ENCODE data around the gene CERT1. TPM values are rescaled to one million over a fixed set of nuclear protein-coding genes. Genes with fewer than 3 reads are reported as not detected.

The CERT1 gene
- total RNA-seq, 1 donor = 50.3 TPM

- Histone ChIP-seq H3K4me3 (ENCODE audit: insufficient read depth, low read length) (no peak overlapping the region), H3K9me3 (ENCODE audit: low read depth, low read length) (peaks cover 8% of the 10 kb centered on the region), H3K4me2 (ENCODE audit: insufficient read depth, low read length) (no peak overlapping the region), H3K36me3 (ENCODE audit: insufficient read depth, low read length) (no peaks in the 10 kb centered on the region), H3K27ac (ENCODE audit: low read depth, low read length) (no peak overlapping the region), H4K20me1 (ENCODE audit: insufficient read depth, low read length) (peaks cover 38% of the 10 kb centered on the region), H3K79me2 (ENCODE audit: insufficient read depth, low read length) (peaks cover 94% of the 10 kb centered on the region), H3K27me3 (ENCODE audit: insufficient read depth, low read length) (no peaks in the 10 kb centered on the region), H3K4me1 (ENCODE audit: insufficient read depth, low read length) (no peaks in the 10 kb centered on the region), H2AFZ (ENCODE audit: low read length) (no peak overlapping the region)
- no peak for TF ChIP-seq CTCF (IDR thresholded peaks at IDR 0.05; ENCODE audit: extremely low read depth, low read depth, low read length)
- DNase-seq (ENCODE audit: insufficient read length, low spot score, missing footprints) = no peak
Observed at GRCh38 chr5:75468593-75468992, 42.8 kb downstream of the CERT1 start.

GRCh38 chr5:75466006-75466716, 45.3 kb downstream of the CERT1 start:
- H3K79me2 ChIP-seq (ENCODE audit: insufficient read depth, low read length) = peaks cover 88% of the 10 kb centered on the region
- no peak overlapping the region for H3K27ac ChIP-seq (ENCODE audit: low read depth, low read length)
- TF ChIP-seq CTCF (IDR thresholded peaks at IDR 0.05; ENCODE audit: extremely low read depth, low read depth, low read length) = no peak

GRCh38 chr5:75465480-75465879, 45.9 kb downstream of the CERT1 start:
- Histone ChIP-seq H3K27me3 (ENCODE audit: insufficient read depth, low read length) (no peaks in the 10 kb centered on the region), H2AFZ (ENCODE audit: low read length) (no peak overlapping the region), H3K4me3 (ENCODE audit: insufficient read depth, low read length) (no peak overlapping the region), H3K9me3 (ENCODE audit: low read depth, low read length) (peaks cover 8% of the 10 kb centered on the region), H4K20me1 (ENCODE audit: insufficient read depth, low read length) (peaks cover 19% of the 10 kb centered on the region), H3K79me2 (ENCODE audit: insufficient read depth, low read length) (peaks cover 88% of the 10 kb centered on the region), H3K36me3 (ENCODE audit: insufficient read depth, low read length) (no peaks in the 10 kb centered on the region), H3K4me1 (ENCODE audit: insufficient read depth, low read length) (peaks cover 4% of the 10 kb centered on the region), H3K27ac (ENCODE audit: low read depth, low read length) (no peak overlapping the region), H3K4me2 (ENCODE audit: insufficient read depth, low read length) (no peak overlapping the region)
- no peak for TF ChIP-seq CTCF (IDR thresholded peaks at IDR 0.05; ENCODE audit: extremely low read depth, low read depth, low read length)
- no peak for DNase-seq (ENCODE audit: insufficient read length, low spot score, missing footprints)

More at GRCh38 chr5:75466006-75466716, 45.3 kb downstream of the CERT1 start:
- H3K27me3 ChIP-seq (ENCODE audit: insufficient read depth, low read length) = no peaks in the 10 kb centered on the region
- peaks cover 23% of the 10 kb centered on the region for H4K20me1 ChIP-seq (ENCODE audit: insufficient read depth, low read length)
- H3K36me3 ChIP-seq (ENCODE audit: insufficient read depth, low read length) = no peaks in the 10 kb centered on the region
- no peak for DNase-seq (ENCODE audit: insufficient read length, low spot score, missing footprints)
- H3K4me1 ChIP-seq (ENCODE audit: insufficient read depth, low read length) = peaks cover 4% of the 10 kb centered on the region
- peaks cover 8% of the 10 kb centered on the region for H3K9me3 ChIP-seq (ENCODE audit: low read depth, low read length)
- no peak overlapping the region for H3K4me2 ChIP-seq (ENCODE audit: insufficient read depth, low read length)
- no peak overlapping the region for H3K4me3 ChIP-seq (ENCODE audit: insufficient read depth, low read length)
- H2AFZ ChIP-seq (ENCODE audit: low read length) = no peak overlapping the region

- H3K36me3 ChIP-seq (ENCODE audit: insufficient read depth, low read length) = no peaks in the 10 kb centered on the region
- peaks cover 78% of the 10 kb centered on the region for H3K79me2 ChIP-seq (ENCODE audit: insufficient read depth, low read length)
- no peak overlapping the region for H3K4me2 ChIP-seq (ENCODE audit: insufficient read depth, low read length)
- peaks cover 6% of the 10 kb centered on the region for H3K9me3 ChIP-seq (ENCODE audit: low read depth, low read length)
- TF ChIP-seq CTCF (IDR thresholded peaks at IDR 0.05; ENCODE audit: extremely low read depth, low read depth, low read length) = no peak
- no peak for DNase-seq (ENCODE audit: insufficient read length, low spot score, missing footprints)
- H3K4me1 ChIP-seq (ENCODE audit: insufficient read depth, low read length) = peaks cover 4% of the 10 kb centered on the region
- H3K27me3 ChIP-seq (ENCODE audit: insufficient read depth, low read length) = no peaks in the 10 kb centered on the region
- peaks cover 10% of the 10 kb centered on the region for H4K20me1 ChIP-seq (ENCODE audit: insufficient read depth, low read length)
- H3K4me3 ChIP-seq (ENCODE audit: insufficient read depth, low read length) = no peak overlapping the region
- no peak overlapping the region for H2AFZ ChIP-seq (ENCODE audit: low read length)
- no peak overlapping the region for H3K27ac ChIP-seq (ENCODE audit: low read depth, low read length)
Observed at GRCh38 chr5:75463726-75464125, 47.7 kb downstream of the CERT1 start.
